SK-N-SH treated with all-trans-retinoic acid at 6 μM for 48 hours (cell line): ENCODE results near the gene STARD3.
A peak's percentile ranks its signal among the peaks of the same experiment; 100 is the strongest.

ENCODE experiments used
- ATAC-seq: fragments of 200-7000 bp; cut with Tn5 transposase; 3 replicates; pipeline ENCODE4 v1.9.1; 2020; ENCODE audit warnings: mild to moderate bottlenecking, moderate library complexity
- ARNTL ChIP-seq: fragments of 450-650 bp; formaldehyde crosslinking; IDR thresholded peaks from 2 replicates; pipeline ENCODE4 v1.5.0; 2020; ENCODE audit warnings: low read depth, mild to moderate bottlenecking, moderate library complexity, borderline replicate concordance
- BACH2 ChIP-seq: fragments of 250-450 bp; sonication (Bioruptor Pico); IDR thresholded peaks from 2 replicates; pipeline ENCODE4 v1.9.0; 2021; ENCODE audit warnings: mild to moderate bottlenecking, borderline replicate concordance
- CSDC2 ChIP-seq: fragments of 250-450 bp; sonication (Bioruptor Pico); IDR thresholded peaks from 2 replicates; pipeline ENCODE4 v1.5.0; 2020; ENCODE audit warnings: mild to moderate bottlenecking, moderate library complexity
- ESRRG ChIP-seq: fragments of 250-450 bp; sonication (Bioruptor Pico); IDR thresholded peaks from 2 replicates; pipeline ENCODE4 v1.6.1; 2021; ENCODE audit warnings: mild to moderate bottlenecking
- GLIS3 ChIP-seq: fragments of 250-450 bp; sonication (Bioruptor Pico); IDR thresholded peaks from 2 replicates; pipeline ENCODE4 v1.5.0; 2020; ENCODE audit warnings: mild to moderate bottlenecking, moderate library complexity
- ISL1 ChIP-seq: fragments of 250-450 bp; sonication (Bioruptor Pico); IDR thresholded peaks from 2 replicates; pipeline ENCODE4 v2.1.2; 2022; ENCODE audit warnings: mild to moderate bottlenecking, moderate library complexity
- OSR1 ChIP-seq: fragments of 250-450 bp; sonication (Bioruptor Pico); IDR thresholded peaks from 2 replicates; pipeline ENCODE4 v1.8.0; 2022; ENCODE audit warnings: moderate library complexity, mild to moderate bottlenecking, inconsistent platforms
- PATZ1 ChIP-seq: fragments of 250-450 bp; sonication (Bioruptor Pico); IDR thresholded peaks from 2 replicates; pipeline ENCODE4 v1.8.0; 2020; ENCODE audit warnings: mild to moderate bottlenecking, moderate library complexity, borderline replicate concordance
- POU6F1 ChIP-seq: fragments of 250-450 bp; sonication (Bioruptor Pico); IDR thresholded peaks from 2 replicates; pipeline ENCODE4 v1.8.0; 2021; ENCODE audit warnings: low read depth, mild to moderate bottlenecking, moderate library complexity, borderline replicate concordance
- PPARA ChIP-seq: fragments of 250-450 bp; sonication (Bioruptor Pico); IDR thresholded peaks from 2 replicates; pipeline ENCODE4 v1.5.0; 2020; ENCODE audit warnings: mild to moderate bottlenecking, borderline replicate concordance
- RARB ChIP-seq: fragments of 250-450 bp; sonication (Bioruptor Pico); IDR thresholded peaks from 2 replicates; pipeline ENCODE4 v1.8.0; 2021; ENCODE audit warnings: mild to moderate bottlenecking, moderate library complexity
- SNAI2 ChIP-seq: fragments of 250-450 bp; sonication (Bioruptor Pico); IDR thresholded peaks from 2 replicates; pipeline ENCODE4 v1.5.0; 2020; ENCODE audit warnings: mild to moderate bottlenecking, moderate library complexity
- TCF4 ChIP-seq: fragments of 250-450 bp; sonication (Bioruptor Pico); IDR thresholded peaks from 2 replicates; pipeline ENCODE4 v1.8.0; 2021; ENCODE audit warnings: mild to moderate bottlenecking, moderate library complexity, borderline replicate concordance
- TOX ChIP-seq: fragments of 250-450 bp; sonication (Bioruptor Pico); IDR thresholded peaks from 2 replicates; pipeline ENCODE4 v1.8.0; 2021; ENCODE audit warnings: mild to moderate bottlenecking, moderate library complexity, borderline replicate concordance
- TSHZ2 ChIP-seq: fragments of 250-450 bp; sonication (Bioruptor Pico); IDR thresholded peaks from 2 replicates; pipeline ENCODE4 v1.5.0; 2020; ENCODE audit warnings: mild to moderate bottlenecking, moderate library complexity
- ZC3H10 ChIP-seq: fragments of 250-450 bp; sonication (Bioruptor Pico); IDR thresholded peaks from 2 replicates; pipeline ENCODE4 v1.5.1; 2021; ENCODE audit warnings: mild to moderate bottlenecking, moderate library complexity
- ZFP3 ChIP-seq: fragments of 250-450 bp; sonication (Bioruptor Pico); IDR thresholded peaks from 2 replicates; pipeline ENCODE4 v1.5.0; 2020; ENCODE audit warnings: mild to moderate bottlenecking, moderate library complexity
- ZFP30 ChIP-seq: fragments of 450-650 bp; formaldehyde crosslinking; IDR thresholded peaks from 2 replicates; pipeline ENCODE4 v1.5.0; 2022; ENCODE audit warnings: mild to moderate bottlenecking, moderate library complexity
- ZNF8 ChIP-seq: fragments of 450-650 bp; formaldehyde crosslinking; IDR thresholded peaks from 2 replicates; pipeline ENCODE4 v1.5.0; 2020; ENCODE audit warnings: mild to moderate bottlenecking, moderate library complexity

Gene STARD3

GRCh38 chr17:39618246-39618913 lies 18.6 kb upstream of the STARD3 start:
- ATAC-seq = peak; percentile 18
- no peak for TF ChIP-seq PATZ1 (CRISPR knock-in tag)
- no peak for TF ChIP-seq ARNTL (CRISPR knock-in tag)
- TF ChIP-seq GLIS3 = no peak
- no peak for TF ChIP-seq ESRRG (CRISPR knock-in tag)
- TF ChIP-seq, all 23 proteins: peak for 0

- ATAC-seq = no peak
- TF ChIP-seq RARB (CRISPR knock-in tag) (no peak), PPARA (CRISPR knock-in tag) (no peak), SNAI2 (CRISPR knock-in tag) (no peak), TCF4 (CRISPR knock-in tag) (no peak), BACH2 (no peak), PATZ1 (CRISPR knock-in tag) (no peak), ZNF8 (CRISPR knock-in tag) (no peak), GLIS3 (no peak), CSDC2 (no peak), POU6F1 (CRISPR knock-in tag) (no peak), ISL1 (CRISPR knock-in tag) (no peak), TSHZ2 (CRISPR knock-in tag) (no peak), ARNTL (CRISPR knock-in tag) (no peak), ZC3H10 (CRISPR knock-in tag) (no peak)
- TF ChIP-seq, all 23 proteins: peak for 0
These were observed 17.8 kb upstream of the STARD3 start for GRCh38 chr17:39618956-39619785.

GRCh38 chr17:39619786-39620101 lies 17.2 kb upstream of the STARD3 start:
- no peak for ATAC-seq
- TF ChIP-seq GLIS3 (no peak), CSDC2 (no peak), ZNF8 (CRISPR knock-in tag) (no peak), PATZ1 (CRISPR knock-in tag) (no peak), PPARA (CRISPR knock-in tag) (no peak), ISL1 (CRISPR knock-in tag) (no peak), POU6F1 (CRISPR knock-in tag) (no peak), TSHZ2 (CRISPR knock-in tag) (no peak), ZC3H10 (CRISPR knock-in tag) (no peak), ZFP3 (CRISPR knock-in tag) (no peak), TOX (CRISPR knock-in tag) (no peak), ZFP30 (CRISPR knock-in tag) (no peak), OSR1 (CRISPR knock-in tag) (no peak), TCF4 (CRISPR knock-in tag) (no peak), RARB (CRISPR knock-in tag) (no peak)
